HG03064 (cell line): ENCODE results near the gene STK32C.
"Not testable (repeated sequence)": the region's sequence is repeated elsewhere in the genome, so short reads cannot be mapped to it uniquely, and the experiment has no call there.

Source experiments
- ATAC-seq: cut with Tn5 transposase; IDR thresholded peaks from one replicate; pipeline ENCODE4 v1.9.1; 2021; ENCODE audit warnings: low read depth; ENCODE audit not compliant: unreplicated experiment

The STK32C gene

GRCh38 chr10:132220996-132221395 is 86.8 kb downstream of the STK32C start:
- not testable (repeated sequence) for ATAC-seq

GRCh38 chr10:132220061-132220460 is 87.7 kb downstream of the STK32C start:
- no peak for ATAC-seq

- ATAC-seq: no peak
Observed at GRCh38 chr10:132219486-132219885, 88.3 kb downstream of the STK32C start.

- ATAC-seq: not testable (repeated sequence)
Observed at GRCh38 chr10:132216441-132216840, 91.3 kb downstream of the STK32C start.

GRCh38 chr10:132213917-132214316 is 93.8 kb downstream of the STK32C start:
- ATAC-seq: no peak

- ATAC-seq: no peak
Observed at GRCh38 chr10:132212816-132213215, 94.9 kb downstream of the STK32C start.

GRCh38 chr10:132211246-132211645 is 96.5 kb downstream of the STK32C start:
- ATAC-seq: no peak

GRCh38 chr10:132210766-132211165 is 97.0 kb downstream of the STK32C start:
- ATAC-seq: no peak

- ATAC-seq: no peak
Observed at GRCh38 chr10:132209978-132210530, 97.7 kb downstream of the STK32C start.

GRCh38 chr10:132209130-132209529 is 98.6 kb downstream of the STK32C start:
- ATAC-seq: no peak

- no peak for ATAC-seq
Observed at GRCh38 chr10:132208462-132209050, 99.2 kb downstream of the STK32C start.

GRCh38 chr10:132207536-132208461 is 100.0 kb downstream of the STK32C start:
- no peak for ATAC-seq

GRCh38 chr10:132206806-132207535 is 100.8 kb downstream of the STK32C start:
- no peak for ATAC-seq

- no peak for ATAC-seq
Observed at GRCh38 chr10:132206377-132206745, 101.4 kb downstream of the STK32C start.

- no peak for ATAC-seq
Observed at GRCh38 chr10:132205650-132206376, 101.9 kb downstream of the STK32C start.

GRCh38 chr10:132204781-132205473 is 102.8 kb downstream of the STK32C start:
- no peak for ATAC-seq

- ATAC-seq: no peak
Observed at GRCh38 chr10:132204078-132204780, 103.5 kb downstream of the STK32C start.

GRCh38 chr10:132203256-132204077 is 104.3 kb downstream of the STK32C start:
- no peak for ATAC-seq
